ENCODE measurements around the gene IQCM.

- TF ChIP-seq CTCF (optimal IDR thresholded peaks at IDR 0.05 in 1 of 3, IDR thresholded peaks at IDR 0.05 in 1 of 3, conservative IDR thresholded peaks at IDR 0.05 in 1 of 3; ENCODE audit: extremely low read depth in 1 of 3, insufficient read depth in 2 of 3, low read length in 3 of 3) (no peak), EZH2 (IDR thresholded peaks at IDR 0.05; ENCODE audit: low read length) (no peak)
Measured at GRCh38 chr4:149718500-149718899, 97.1 kb downstream of the IQCM start.
